ENCODE results near the gene CA9. TPM values are rescaled to one million over a fixed set of nuclear protein-coding genes. Genes with fewer than 3 reads are reported as not detected.
A peak's percentile ranks its signal among the peaks of the same experiment; 100 is the strongest.

The CA9 gene
- total and polyA plus RNA-seq, 2 donors (not counting 3 experiments of a cell fraction or from before 2014, with no cell fraction given), result 0.18 TPM; not detected in 1

DNA sequence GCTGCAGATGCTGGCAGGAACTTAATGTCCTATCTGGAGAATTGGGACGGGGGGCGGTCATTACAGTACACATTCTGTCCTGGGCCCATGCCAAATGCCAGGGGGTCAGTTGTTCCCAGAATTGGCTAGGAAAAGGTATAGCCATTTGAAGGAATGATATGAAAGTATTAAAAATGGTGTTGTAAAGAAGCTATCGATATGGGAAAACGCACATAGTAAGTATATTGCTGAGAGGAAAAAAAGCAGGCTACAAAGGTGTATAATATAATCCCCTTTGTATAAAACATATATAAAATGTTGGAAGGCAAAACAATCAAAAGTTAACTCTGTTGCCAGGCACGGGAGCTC, 8.3 kb upstream of the CA9 start:
- BruUV-seq (replicated peaks), result no TSS peak
- Histone ChIP-seq H3K9me1 (replicated peaks; ENCODE audit: control insufficient read depth, extremely low read depth, insufficient read depth, low read length) (no peaks in the 10 kb centered on the region), H3K27me3 (ENCODE audit: control insufficient read depth in 2 of 2, insufficient read depth in 2 of 2, low read length in 2 of 2) (no peaks in the 10 kb centered on the region), H3K9ac (replicated peaks; ENCODE audit: extremely low read depth, insufficient read depth, low read length) (peak overlapping the region; percentile 24), H4K20me1 (replicated peaks; ENCODE audit: control insufficient read depth, extremely low read depth, insufficient read depth, low read length) (no peaks in the 10 kb centered on the region), H3K79me2 (ENCODE audit: control insufficient read depth, insufficient read depth, low read length) (no peaks in the 10 kb centered on the region), H2AFZ (ENCODE audit: low read depth, low read length) (peak overlapping the region; percentile 86), H3K27ac (ENCODE audit: insufficient read depth, low read depth, low read length) (no peak overlapping the region), H3K4me3 (replicated peaks in 1 of 3; ENCODE audit: insufficient read depth in 1 of 3, low read depth in 1 of 3, low read length in 3 of 3) (peak overlapping the region; percentile 31 to 67 (median 43)), H3K4me1 (ENCODE audit: control insufficient read depth, extremely low read depth, insufficient read depth, low read length) (peaks cover 18% of the 10 kb centered on the region), H3K9me3 (replicated peaks; ENCODE audit: control insufficient read depth, insufficient read depth, low read length) (no peaks in the 10 kb centered on the region), H3K36me3 (ENCODE audit: control insufficient read depth in 2 of 2, extremely low read depth in 1 of 2, insufficient read depth in 2 of 2, low read length in 2 of 2) (peaks cover 0 to 5% of the 10 kb centered on the region in 2 experiments), H3K4me2 (ENCODE audit: insufficient read depth, low read length) (peak overlapping the region; percentile 84)
- TF ChIP-seq MYC (IDR thresholded peaks at IDR 0.05; ENCODE audit: low read depth, low read length) (no peak), POLR2AphosphoS5 (IDR thresholded peaks at IDR 0.05; ENCODE audit: insufficient read depth, low read depth, low read length) (no peak), GATA2 (IDR thresholded peaks at IDR 0.05; ENCODE audit: insufficient read depth, insufficient read length, low read depth, low read length) (no peak), JUN (IDR thresholded peaks at IDR 0.05; ENCODE audit: borderline replicate concordance, insufficient read depth, insufficient read length, low read depth) (no peak), FOS (IDR thresholded peaks at IDR 0.05; ENCODE audit: borderline replicate concordance, insufficient read depth, low read length) (no peak), POLR2A (IDR thresholded peaks at IDR 0.05; ENCODE audit: low read depth, low read length) (no peak), EZH2 (IDR thresholded peaks at IDR 0.05; ENCODE audit: borderline replicate concordance, low read depth, low read length, severe bottlenecking) (no peak)
- TF ChIP-seq, protein P1, sequence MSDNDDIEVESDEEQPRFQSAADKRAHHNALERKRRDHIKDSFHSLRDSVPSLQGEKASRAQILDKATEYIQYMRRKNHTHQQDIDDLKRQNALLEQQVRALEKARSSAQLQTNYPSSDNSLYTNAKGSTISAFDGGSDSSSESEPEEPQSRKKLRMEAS (IDR thresholded peaks at IDR 0.05; ENCODE audit: insufficient read depth, insufficient read length), result no peak
- TF ChIP-seq, protein P2, sequence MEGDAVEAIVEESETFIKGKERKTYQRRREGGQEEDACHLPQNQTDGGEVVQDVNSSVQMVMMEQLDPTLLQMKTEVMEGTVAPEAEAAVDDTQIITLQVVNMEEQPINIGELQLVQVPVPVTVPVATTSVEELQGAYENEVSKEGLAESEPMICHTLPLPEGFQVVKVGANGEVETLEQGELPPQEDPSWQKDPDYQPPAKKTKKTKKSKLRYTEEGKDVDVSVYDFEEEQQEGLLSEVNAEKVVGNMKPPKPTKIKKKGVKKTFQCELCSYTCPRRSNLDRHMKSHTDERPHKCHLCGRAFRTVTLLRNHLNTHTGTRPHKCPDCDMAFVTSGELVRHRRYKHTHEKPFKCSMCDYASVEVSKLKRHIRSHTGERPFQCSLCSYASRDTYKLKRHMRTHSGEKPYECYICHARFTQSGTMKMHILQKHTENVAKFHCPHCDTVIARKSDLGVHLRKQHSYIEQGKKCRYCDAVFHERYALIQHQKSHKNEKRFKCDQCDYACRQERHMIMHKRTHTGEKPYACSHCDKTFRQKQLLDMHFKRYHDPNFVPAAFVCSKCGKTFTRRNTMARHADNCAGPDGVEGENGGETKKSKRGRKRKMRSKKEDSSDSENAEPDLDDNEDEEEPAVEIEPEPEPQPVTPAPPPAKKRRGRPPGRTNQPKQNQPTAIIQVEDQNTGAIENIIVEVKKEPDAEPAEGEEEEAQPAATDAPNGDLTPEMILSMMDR (IDR thresholded peaks at IDR 0.05; ENCODE audit: extremely low read depth in 1 of 2, insufficient read depth in 1 of 2, low read depth in 1 of 2, low read length in 2 of 2), result no peak
- ChIA-PET POLR2A (interaction anchor here (1.5 kb wide), 1 partner anchor 25 kb away, joined by 5 read pairs; no protein-coding TSS in a partner anchor), CTCF (interaction anchor here (1.2 to 10.0 kb wide), 5 partner anchors 10 to 63 kb away, joined by 3 to 227 read pairs (median 7); partner anchors contain the start of gene TPM2)
- FAIRE-seq, result no peak
- dilution Hi-C loops (cut with MboI; ENCODE audit: extremely low pct_ligation_motif_present, low sequenced_read_pairs), result no loop called here
- intact Hi-C loops (cut with micrococcal nuclease), result no loop called here
- DNase-seq (ENCODE audit: low read depth, low spot score), result no peak
